GM18951 (cell line): ENCODE data around the gene CD81.

Source experiments
- POLR2A ChIP-seq: IDR thresholded peaks from 4 replicates; pipeline ENCODE4 v1.6.1; 2011; ENCODE audit warnings: mild to moderate bottlenecking; ENCODE audit not compliant: insufficient read length, insufficient read depth; ENCODE audit errors: extremely low read depth
- in situ Hi-C: fragments of 300-500 bp; cut with MboI; formaldehyde crosslinking; loops from one replicate; pipeline ENCODE4 v1.12.0; 2022; ENCODE audit warnings: low sequenced_read_pairs, mixed read lengths, inconsistent platforms; ENCODE audit not compliant: unreplicated experiment

Gene CD81

GRCh38 chr11:2383852-2384804 is 7.0 kb downstream of the CD81 start:
- peak; percentile 36 for TF ChIP-seq POLR2A
- in situ Hi-C loops, result no loop called here

GRCh38 chr11:2385156-2386151 is 8.3 kb downstream of the CD81 start:
- in situ Hi-C loops, result no loop called here
- peak; percentile 42 for TF ChIP-seq POLR2A

- in situ Hi-C loops, result no loop called here
- TF ChIP-seq POLR2A, result no peak
Observed at GRCh38 chr11:2386591-2386990, 9.5 kb downstream of the CD81 start.

- in situ Hi-C loops, result no loop called here
- TF ChIP-seq POLR2A, result peak; percentile 4
Observed at GRCh38 chr11:2387266-2387987, 10.3 kb downstream of the CD81 start.

- no peak for TF ChIP-seq POLR2A
- in situ Hi-C loops, result no loop called here
Observed at GRCh38 chr11:2388431-2389376, 11.6 kb downstream of the CD81 start.

GRCh38 chr11:2389377-2390026 is 12.4 kb downstream of the CD81 start:
- in situ Hi-C loops, result no loop called here
- no peak for TF ChIP-seq POLR2A

GRCh38 chr11:2390091-2390724 is 13.1 kb downstream of the CD81 start:
- in situ Hi-C loops, result no loop called here
- no peak for TF ChIP-seq POLR2A

- no peak for TF ChIP-seq POLR2A
- in situ Hi-C loops, result no loop called here
Observed at GRCh38 chr11:2390725-2391151, 13.6 kb downstream of the CD81 start.

- no peak for TF ChIP-seq POLR2A
- in situ Hi-C loops, result no loop called here
Observed at GRCh38 chr11:2391181-2391975, 14.3 kb downstream of the CD81 start.
